GM21717 (cell line): ENCODE data around the gene APOD.
A peak's percentile ranks its signal among the peaks of the same experiment; 100 is the strongest.
"Not testable (repeated sequence)": the region's sequence is repeated elsewhere in the genome, so short reads cannot be mapped to it uniquely, and the experiment has no call there.

Experiments
- ATAC-seq: cut with Tn5 transposase; IDR thresholded peaks from one replicate; pipeline ENCODE4 v1.9.1; 2021; ENCODE audit warnings: mild to moderate bottlenecking, moderate library complexity; ENCODE audit not compliant: unreplicated experiment

Gene APOD

GRCh38 chr3:195583831-195584542 lies at the start of gene APOD:
Gene APOD (minus strand): TSS chr3:195583940. CDS start chr3:195579461, 4,479 bp downstream.
- no peak for ATAC-seq

GRCh38 chr3:195633351-195633750 lies 49.6 kb upstream of the APOD start:
- not testable (repeated sequence) for ATAC-seq

GRCh38 chr3:195632501-195633185 lies 48.9 kb upstream of the APOD start:
- ATAC-seq: not testable (repeated sequence)

- ATAC-seq: not testable (repeated sequence)
Measured at GRCh38 chr3:195632046-195632445, 48.3 kb upstream of the APOD start.

GRCh38 chr3:195630938-195631495 lies 47.3 kb upstream of the APOD start:
- ATAC-seq: not testable (repeated sequence)

- ATAC-seq: not testable (repeated sequence)
Measured at GRCh38 chr3:195630086-195630917, 46.6 kb upstream of the APOD start.

DNA sequence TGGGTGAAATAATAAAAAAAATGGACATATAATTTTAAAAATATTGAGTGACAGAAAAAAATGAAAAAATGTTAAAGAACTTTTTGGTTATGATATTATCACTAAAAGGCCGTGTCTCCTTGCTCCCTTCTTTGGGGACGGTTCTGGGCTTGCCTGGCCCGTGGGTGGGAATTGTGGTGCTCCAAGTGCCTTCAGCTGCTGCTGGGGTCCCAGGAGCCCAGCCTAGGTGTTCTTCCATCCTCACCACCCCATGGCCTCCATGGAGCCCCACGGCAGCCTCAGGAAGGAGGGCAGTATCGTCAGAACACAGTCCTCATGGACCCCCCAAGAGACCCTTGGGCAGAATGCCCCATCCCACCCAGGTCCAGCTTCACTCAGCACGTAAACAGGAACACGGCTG lies 45.9 kb upstream of the APOD start:
- ATAC-seq: not testable (repeated sequence)

DNA sequence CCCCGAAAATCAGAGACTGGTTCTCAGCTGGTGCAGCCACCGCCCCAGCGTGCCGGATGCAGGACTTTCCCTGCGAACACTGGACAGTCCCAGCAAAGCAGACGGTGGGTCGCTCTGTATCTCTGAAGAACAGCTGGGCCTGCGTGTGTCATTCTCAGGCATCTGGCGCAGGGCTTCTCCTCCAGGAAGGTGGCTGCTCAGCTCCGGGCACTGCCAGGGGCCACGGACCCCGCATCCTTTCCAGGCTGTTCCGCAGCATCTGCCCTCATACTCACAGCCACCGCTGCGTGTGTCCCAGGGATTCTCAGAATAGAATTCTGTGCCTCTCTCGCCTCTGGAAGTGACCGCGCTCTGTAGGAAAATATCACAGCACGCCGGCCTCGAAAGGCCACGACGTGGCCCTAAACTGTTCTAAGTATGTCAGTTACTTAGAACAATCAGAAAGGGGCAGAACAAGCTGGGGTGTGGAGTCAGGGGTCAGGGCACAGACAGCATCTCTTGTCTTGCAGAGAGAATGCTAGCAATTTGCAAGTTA lies 44.7 kb upstream of the APOD start:
- ATAC-seq: not testable (repeated sequence)

GRCh38 chr3:195627515-195628385 lies 44.0 kb upstream of the APOD start:
- ATAC-seq: not testable (repeated sequence)

DNA sequence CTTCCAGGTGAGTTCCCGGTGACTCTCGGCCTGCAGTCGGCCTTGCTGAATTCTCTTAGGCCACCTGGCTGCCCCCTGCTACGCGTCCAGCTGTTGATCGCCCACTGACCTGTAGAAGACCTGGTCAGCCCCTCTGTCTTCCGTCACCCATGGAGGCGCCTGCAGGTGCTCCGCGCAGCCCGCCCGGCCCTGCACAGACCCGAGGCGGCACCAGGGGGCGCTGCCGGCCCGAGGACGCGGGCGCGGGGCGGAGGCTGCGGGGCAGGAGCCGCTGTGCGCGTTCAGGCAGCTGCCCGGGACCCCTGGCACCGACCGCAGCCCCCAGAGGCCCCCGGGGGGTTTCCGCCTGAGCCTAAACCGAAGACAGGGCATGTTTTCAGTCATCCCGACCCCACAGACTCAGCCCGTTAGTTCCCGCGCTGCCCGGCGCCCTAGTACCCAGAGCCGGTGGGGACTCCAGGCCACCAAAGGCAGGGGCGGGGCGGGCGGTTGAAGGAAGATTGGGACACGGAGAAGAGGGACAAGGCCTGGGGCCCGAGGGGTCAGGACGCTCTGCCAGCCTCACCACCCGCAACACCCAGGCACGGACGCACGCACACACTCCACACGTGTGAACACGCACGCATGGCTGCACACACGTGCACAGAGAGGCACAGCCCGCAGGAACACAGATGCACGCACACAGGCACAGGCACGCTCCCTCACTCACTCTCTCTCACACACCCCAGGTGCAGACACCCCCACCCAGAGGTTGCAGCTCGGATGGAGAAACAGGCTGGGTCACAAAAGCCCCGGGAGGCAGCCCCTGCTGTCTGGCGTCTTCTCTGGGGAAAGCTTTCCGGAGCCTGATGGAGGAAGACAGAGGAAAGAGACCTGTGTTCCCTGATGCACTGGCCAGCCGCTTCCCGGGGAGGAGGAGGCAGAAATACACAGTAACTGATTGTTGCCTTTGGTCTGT lies 41.1 kb upstream of the APOD start:
- peak; percentile 81 for ATAC-seq

GRCh38 chr3:195624171-195624570 lies 40.4 kb upstream of the APOD start:
- peak; percentile 12 for ATAC-seq

DNA sequence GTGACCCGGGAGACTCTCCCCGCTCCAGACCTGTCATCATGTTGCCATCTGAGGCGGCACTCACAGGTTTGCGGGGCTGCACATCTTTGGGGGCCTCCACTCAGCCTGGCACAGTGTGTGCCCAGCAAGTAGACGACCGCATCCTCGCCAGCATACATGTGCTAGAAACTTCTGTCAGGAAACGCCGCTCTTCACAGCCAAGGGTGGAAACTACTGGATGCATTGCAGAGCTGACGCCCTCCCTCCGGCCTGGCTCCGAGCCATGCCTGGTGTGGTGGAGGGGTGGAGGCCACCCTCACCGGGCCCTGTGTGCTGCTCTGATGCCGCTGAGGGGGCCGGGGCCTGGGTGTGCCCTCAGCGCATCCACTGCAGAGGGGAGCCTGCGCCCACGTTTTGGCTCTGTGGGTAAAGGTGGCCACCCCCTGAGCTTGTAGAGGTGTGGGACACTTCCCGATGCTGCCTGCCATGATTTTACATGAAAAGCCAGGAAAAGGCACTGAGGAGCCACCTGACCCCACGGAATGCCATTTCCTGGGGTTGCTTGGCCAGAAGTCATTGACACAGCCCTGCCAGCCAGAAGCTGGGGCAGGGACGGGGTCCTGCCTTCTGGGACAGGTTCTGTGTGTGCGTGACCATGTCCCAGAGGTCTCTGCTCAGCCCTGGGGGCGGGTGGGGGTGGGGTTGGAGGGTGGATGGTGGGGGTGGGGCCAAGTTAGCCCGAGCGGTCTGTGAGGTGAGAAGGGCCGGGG lies 39.7 kb upstream of the APOD start:
- ATAC-seq: not testable (repeated sequence)

- ATAC-seq: not testable (repeated sequence)
Measured at GRCh38 chr3:195622523-195623170, 38.9 kb upstream of the APOD start.

DNA sequence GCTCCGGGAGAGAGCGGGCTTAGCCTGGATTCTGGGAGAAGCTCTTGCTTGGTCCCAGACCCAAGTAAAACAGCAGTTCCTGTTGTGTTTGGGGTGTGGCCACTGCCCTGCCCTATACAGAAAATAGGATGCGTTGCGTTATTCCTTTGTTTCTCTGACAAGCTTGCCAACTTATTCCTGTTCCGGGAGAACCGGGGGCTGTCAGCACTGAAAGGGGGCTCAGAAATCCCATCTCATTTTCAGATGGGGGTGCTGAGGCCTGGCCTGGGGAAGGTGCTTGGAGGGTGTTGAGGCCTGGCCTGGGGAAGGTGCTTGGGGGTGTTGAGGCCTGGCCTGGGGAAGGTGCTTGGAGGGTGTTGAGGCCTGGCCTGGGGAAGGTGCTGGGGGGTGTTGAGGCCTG lies 38.3 kb upstream of the APOD start:
- ATAC-seq: not testable (repeated sequence)

DNA sequence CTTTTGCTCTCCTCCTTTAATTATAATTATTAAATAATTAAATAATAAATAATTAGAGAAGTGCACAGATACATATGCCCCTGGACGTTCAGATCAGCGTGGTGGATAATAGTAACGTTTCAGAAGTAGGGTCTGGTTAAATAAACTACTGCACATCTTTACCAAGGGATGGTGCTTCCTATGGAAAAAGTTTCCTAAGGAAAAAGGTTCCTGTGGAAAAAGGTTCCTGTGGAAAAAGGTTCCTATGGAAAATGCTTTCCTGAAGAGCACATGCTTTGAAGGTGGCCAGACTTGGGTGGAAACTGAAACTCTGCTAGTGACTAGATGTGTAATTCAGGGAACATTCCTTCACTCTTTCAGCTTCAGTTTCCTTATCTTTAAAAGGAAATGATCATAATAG lies 37.4 kb upstream of the APOD start:
- ATAC-seq: not testable (repeated sequence)

DNA sequence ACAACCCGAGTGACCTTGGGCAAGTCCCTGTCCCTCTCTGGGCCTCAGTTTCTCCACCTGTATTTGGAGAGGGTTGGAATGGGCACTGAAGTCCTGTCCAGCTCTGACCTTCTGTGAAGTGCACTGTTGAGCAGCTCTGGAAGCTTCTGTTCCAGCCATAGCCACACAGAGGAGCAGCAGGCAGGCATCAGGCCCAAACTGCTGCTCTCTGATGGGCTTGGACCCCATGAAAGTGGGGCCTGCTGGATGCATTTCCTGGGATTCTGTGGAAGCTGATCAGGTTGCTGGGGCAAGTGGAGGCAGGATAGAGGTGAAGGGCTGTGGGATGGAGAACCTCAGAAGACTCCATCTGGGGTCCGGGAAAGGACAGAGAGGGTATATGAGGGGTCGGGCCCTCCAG lies 36.7 kb upstream of the APOD start:
- ATAC-seq: not testable (repeated sequence)

- ATAC-seq: not testable (repeated sequence)
Measured at GRCh38 chr3:195619591-195620369, 36.0 kb upstream of the APOD start.
